ENCODE measurements around the gene NRXN2. TPM values are rescaled to one million over a fixed set of nuclear protein-coding genes. Genes with fewer than 3 reads are reported as not detected.

NRXN2 gene
- total and polyA plus RNA-seq, 10 of the 15 experiments (the other 5 are each of a cell fraction or from before 2014, with no cell fraction given): 0.03 to 1.4 (median 0.23) TPM

- TF ChIP-seq ZNF687 (IDR thresholded peaks at IDR 0.05): no peak
- no peak for TF ChIP-seq ATF2 (IDR thresholded peaks at IDR 0.05; ENCODE audit: low read length)
- TF ChIP-seq CBFB (IDR thresholded peaks at IDR 0.05; ENCODE audit: low read depth): no peak
- no peak for TF ChIP-seq POLR2AphosphoS2 (IDR thresholded peaks at IDR 0.05; ENCODE audit: low read depth, low read length)
- no peak for TF ChIP-seq HSF1 (IDR thresholded peaks at IDR 0.05; ENCODE audit: low read depth, low read length)
- peak; percentile 80; the same call in 1 of the 2 replicates for TF ChIP-seq CHD2 (IDR thresholded peaks at IDR 0.05; ENCODE audit: borderline replicate concordance, low read depth, low read length)
- no peak for TF ChIP-seq USF1 (IDR thresholded peaks at IDR 0.05; ENCODE audit: borderline replicate concordance, extremely low read length, insufficient read depth, low read depth, low read length)
- TF ChIP-seq HDGF (IDR thresholded peaks at IDR 0.05): no peak
- TF ChIP-seq PRDM15 (CRISPR knock-in tag; IDR thresholded peaks at IDR 0.05): no peak
- TF ChIP-seq ZSCAN29 (IDR thresholded peaks at IDR 0.05): no peak
- TF ChIP-seq MLLT1 (IDR thresholded peaks at IDR 0.05): 0 out of 2 replicates have a peak, but pooled peaks have one; percentile 48
- peak; percentile 93 for TF ChIP-seq SP1 (IDR thresholded peaks at IDR 0.05; ENCODE audit: low read depth, low read length)
- peak; percentile 42; the same call in 1 of the 2 replicates for TF ChIP-seq ZNF217 (IDR thresholded peaks at IDR 0.05)
Observed at GRCh38 chr11:64723117-64723906, at the start of gene NRXN2 (continued).
